Parathyroid adenoma (tissue), 2 donors: ENCODE measurements around the gene PLCL1.
A peak's percentile ranks its signal among the peaks of the same experiment; 100 is the strongest.
"Not testable (repeated sequence)": the region's sequence is repeated elsewhere in the genome, so short reads cannot be mapped to it uniquely, and the experiment has no call there.

Experiments used
- H2AFZ ChIP-seq: fragments of 300-600 bp; sonication (generic); one replicate; pipeline ENCODE4 v1.7.0; 2017; ENCODE audit warnings: antibody characterized with exemption, mild to moderate bottlenecking
- H3K27ac ChIP-seq: fragments of 300-600 bp; sonication (generic); one replicate; pipeline ENCODE4 v1.7.0; 2017
- H3K27me3 ChIP-seq: fragments of 300-600 bp; sonication (generic); one replicate; pipeline ENCODE4 v1.7.0; 2017; ENCODE audit warnings: low read length; ENCODE audit not compliant: control insufficient read depth, insufficient read depth
- H3K36me3 ChIP-seq: fragments of 300-600 bp; sonication (generic); one replicate; pipeline ENCODE4 v1.7.0; 2017; ENCODE audit warnings: low read length; ENCODE audit not compliant: control insufficient read depth, insufficient read depth
- H3K4me1 ChIP-seq: fragments of 300-600 bp; sonication (generic); one replicate; pipeline ENCODE4 v1.7.0; 2017; ENCODE audit warnings: control low read depth
- H3K4me2 ChIP-seq: fragments of 300-600 bp; sonication (generic); one replicate; pipeline ENCODE4 v1.7.0; 2017; ENCODE audit warnings: low read length
- H3K4me3 ChIP-seq: fragments of 300-600 bp; sonication (generic); one replicate; pipeline ENCODE4 v1.7.0; 2017; ENCODE audit warnings: low read depth, low read length
- H3K79me2 ChIP-seq: fragments of 300-600 bp; sonication (generic); one replicate; pipeline ENCODE4 v1.7.0; 2017; ENCODE audit warnings: control low read depth
- H3K9ac ChIP-seq: fragments of 300-600 bp; sonication (generic); one replicate; pipeline ENCODE4 v1.7.0; 2017; ENCODE audit warnings: mild to moderate bottlenecking
- H3K9me3 ChIP-seq: fragments of 300-600 bp; sonication (generic); one replicate; pipeline ENCODE4 v1.7.0; 2017; ENCODE audit warnings: low read length; ENCODE audit not compliant: control insufficient read depth
- CTCF ChIP-seq: fragments of 300-600 bp; sonication (generic); IDR thresholded peaks from one replicate; pipeline ENCODE4 v1.7.0; 2017; ENCODE audit warnings: antibody characterized with exemption, mild to moderate bottlenecking
- donor health status: primary hyperparathyroidism.

PLCL1 gene

GRCh38 chr2:198017068-198017467 lies 212.7 kb downstream of the PLCL1 start:
- no peaks in the 10 kb centered on the region for H3K9me3 ChIP-seq
- H3K4me2 ChIP-seq, result peak overlapping the region; percentile 19
- peaks cover 28% of the 10 kb centered on the region for H3K79me2 ChIP-seq
- no peaks in the 10 kb centered on the region for H3K36me3 ChIP-seq
- peaks cover 25% of the 10 kb centered on the region for H3K4me1 ChIP-seq
- H3K9ac ChIP-seq, result no peak overlapping the region
- H2AFZ ChIP-seq, result no peak overlapping the region
- H3K27ac ChIP-seq, result peak overlapping the region; percentile 60
- TF ChIP-seq CTCF, result no peak
- H3K27me3 ChIP-seq, result no peaks in the 10 kb centered on the region
- H3K4me3 ChIP-seq, result no peak overlapping the region

- Histone ChIP-seq H3K9me3 (no peaks in the 10 kb centered on the region), H3K36me3 (no peaks in the 10 kb centered on the region), H3K4me3 (no peak overlapping the region), H3K27ac (no peak overlapping the region), H3K4me1 (peaks cover 10% of the 10 kb centered on the region), H2AFZ (peak overlapping the region; percentile 61), H3K4me2 (no peak overlapping the region), H3K27me3 (no peaks in the 10 kb centered on the region), H3K79me2 (no peaks in the 10 kb centered on the region), H3K9ac (no peak overlapping the region)
- no peak for TF ChIP-seq CTCF
Measured at GRCh38 chr2:198028955-198029354, 224.6 kb downstream of the PLCL1 start.

GRCh38 chr2:198029576-198029975 lies 225.2 kb downstream of the PLCL1 start:
- H3K27me3 ChIP-seq, H3K36me3 ChIP-seq, H3K9ac ChIP-seq, H3K27ac ChIP-seq, H3K4me1 ChIP-seq, H3K4me3 ChIP-seq, H3K79me2 ChIP-seq, H3K4me2 ChIP-seq, H3K9me3 ChIP-seq: not testable (repeated sequence)
- peak overlapping the region; percentile 61 for H2AFZ ChIP-seq

GRCh38 chr2:198033626-198034025 lies 229.2 kb downstream of the PLCL1 start:
- no peak overlapping the region for H3K4me2 ChIP-seq
- no peak overlapping the region for H3K4me3 ChIP-seq
- H3K79me2 ChIP-seq, result no peaks in the 10 kb centered on the region
- H2AFZ ChIP-seq, result peak overlapping the region; percentile 35
- no peaks in the 10 kb centered on the region for H3K36me3 ChIP-seq
- H3K9ac ChIP-seq, result no peak overlapping the region
- no peaks in the 10 kb centered on the region for H3K9me3 ChIP-seq
- no peaks in the 10 kb centered on the region for H3K27me3 ChIP-seq
- no peak for TF ChIP-seq CTCF
- H3K4me1 ChIP-seq, result peaks cover 10% of the 10 kb centered on the region
- H3K27ac ChIP-seq, result no peak overlapping the region

- no peak for TF ChIP-seq CTCF
- H3K79me2 ChIP-seq, result no peaks in the 10 kb centered on the region
Measured at GRCh38 chr2:198036029-198036879, 231.9 kb downstream of the PLCL1 start.

More at GRCh38 chr2:198036029-198036879, 231.9 kb downstream of the PLCL1 start:
- no peak overlapping the region for H3K27ac ChIP-seq
- H3K4me2 ChIP-seq, result no peak overlapping the region
- H2AFZ ChIP-seq, result no peak overlapping the region
- no peaks in the 10 kb centered on the region for H3K9me3 ChIP-seq
- no peak overlapping the region for H3K9ac ChIP-seq
- H3K4me1 ChIP-seq, result peaks cover 2% of the 10 kb centered on the region
- no peaks in the 10 kb centered on the region for H3K27me3 ChIP-seq
- H3K36me3 ChIP-seq, result no peaks in the 10 kb centered on the region
- no peak overlapping the region for H3K4me3 ChIP-seq
